Measurements from ENCODE around the gene UBE2L3.
"Not testable (repeated sequence)": the region's sequence is repeated elsewhere in the genome, so short reads cannot be mapped to it uniquely, and the experiment has no call there.

The UBE2L3 gene

GRCh38 chr22:21629255-21630149 lies 62.0 kb downstream of the UBE2L3 start, which contains the start of gene YDJC:
Gene YDJC, minus strand, starts transcription at chr22:21630022. Its CDS starts 8 bp downstream, at chr22:21630014.
- DNase-seq = peak; percentile 94 to 95

- DNase-seq = no peak
Observed at GRCh38 chr22:21631025-21631424, 63.5 kb downstream of the UBE2L3 start.

- DNase-seq = peak; percentile 72 to 82
Observed at GRCh38 chr22:21632237-21632895, 64.9 kb downstream of the UBE2L3 start, which contains the start of gene CCDC116. Gene CCDC116, plus strand, starts transcription at chr22:21632760. Its CDS starts 422 bp downstream, at chr22:21633182.

GRCh38 chr22:21632931-21633330 lies 65.4 kb downstream of the UBE2L3 start:
- no peak for DNase-seq

- no peak for DNase-seq
Observed at GRCh38 chr22:21633481-21633880, 66.0 kb downstream of the UBE2L3 start.

GRCh38 chr22:21634081-21634480 lies 66.6 kb downstream of the UBE2L3 start:
- no peak for DNase-seq

GRCh38 chr22:21634844-21635243 lies 67.3 kb downstream of the UBE2L3 start:
- no peak for DNase-seq

- no peak for DNase-seq
Observed at GRCh38 chr22:21635771-21636510, 68.4 kb downstream of the UBE2L3 start.

- no peak for DNase-seq
Observed at GRCh38 chr22:21636629-21637218, 69.2 kb downstream of the UBE2L3 start.

- not testable (repeated sequence) for DNase-seq
Observed at GRCh38 chr22:21637450-21637849, 69.9 kb downstream of the UBE2L3 start.

GRCh38 chr22:21639359-21639758 lies 71.8 kb downstream of the UBE2L3 start:
- DNase-seq = no peak

GRCh38 chr22:21640810-21641209 lies 73.3 kb downstream of the UBE2L3 start:
- DNase-seq = no peak

- peak in 1 of 2 donors; percentile 20 for DNase-seq
Observed at GRCh38 chr22:21641417-21641788, 73.9 kb downstream of the UBE2L3 start.

- peak; percentile 99 for DNase-seq
Observed at GRCh38 chr22:21641789-21642583, 74.5 kb downstream of the UBE2L3 start, which contains the start of gene SDF2L1. Gene SDF2L1, plus strand, starts transcription at chr22:21642302. Its CDS starts 35 bp downstream, at chr22:21642337.

- DNase-seq = peak; percentile 52 to 62
Observed at GRCh38 chr22:21642584-21643448, 75.3 kb downstream of the UBE2L3 start.

GRCh38 chr22:21643533-21644357 lies 76.2 kb downstream of the UBE2L3 start:
- no peak for DNase-seq

- DNase-seq = not testable (repeated sequence)
Observed at GRCh38 chr22:21645513-21645912, 78.0 kb downstream of the UBE2L3 start.

- peak; percentile 83 to 86 for DNase-seq
Observed at GRCh38 chr22:21646608-21647590, 79.4 kb downstream of the UBE2L3 start.
